ENCODE measurements around the gene PCBD2. TPM values are rescaled to one million over a fixed set of nuclear protein-coding genes. Genes with fewer than 3 reads are reported as not detected.

PCBD2 gene
- total and polyA plus RNA-seq, 2 of the 8 experiments (the other 6 are each of a cell fraction or from before 2014, with no cell fraction given), result 4.8 to 10.3 TPM

GRCh38 chr5:134937526-134937925 lies 32.6 kb downstream of the PCBD2 start (continued):
- TF ChIP-seq HDAC2 (IDR thresholded peaks at IDR 0.05; ENCODE audit: borderline replicate concordance in 1 of 2, low read depth in 2 of 2, low read length in 2 of 2), result no peak
- no peak for TF ChIP-seq BRCA1 (IDR thresholded peaks at IDR 0.05; ENCODE audit: low read depth, low read length)
- TF ChIP-seq CEBPB (IDR thresholded peaks at IDR 0.05; ENCODE audit: low read depth, low read length), result no peak
